Measurements from ENCODE around the gene B3GALT5. TPM values are rescaled to one million over a fixed set of nuclear protein-coding genes. Genes with fewer than 3 reads are reported as not detected.

The B3GALT5 gene
- total RNA-seq, 4 donors from 2014 or later, result under 0.01 to 1.2 (median 0.74) TPM

GRCh38 chr21:39616211-39616772 is 3.6 kb downstream of the B3GALT5 start:
- Histone ChIP-seq H3K4me1 (peaks cover 0 to 25% (median 15%) of the 10 kb centered on the region in 4 donors), H3K27ac (replicated peaks in 1 of 4) (no peak overlapping the region), H3K4me3 (no peak overlapping the region), H3K36me3 (no peaks in the 10 kb centered on the region), H3K9me3 (no peaks in the 10 kb centered on the region), H3K27me3 (peaks cover 0 to 39% (median 4%) of the 10 kb centered on the region in 4 donors)
- intact Hi-C loops (cut with DNase I), result no loop called here
- 56% methylated on average over 5 of the region's 5 CpGs for WGBS
- DNase-seq (ENCODE audit: extremely low spot score), result no peak
- no peak for TF ChIP-seq EP300 (IDR thresholded peaks at IDR 0.05)

GRCh38 chr21:39620856-39621255 is 8.1 kb downstream of the B3GALT5 start:
- Histone ChIP-seq H3K27me3 (no peaks in the 10 kb centered on the region), H3K4me1 (no peaks in the 10 kb centered on the region), H3K36me3 (no peaks in the 10 kb centered on the region), H3K27ac (replicated peaks in 1 of 4) (no peak overlapping the region), H3K4me3 (no peak overlapping the region), H3K9me3 (peaks cover 0 to 8% (median 3%) of the 10 kb centered on the region in 4 donors)
- DNase-seq (ENCODE audit: extremely low spot score), result no peak
- TF ChIP-seq POLR2AphosphoS5 (IDR thresholded peaks at IDR 0.05), result no peak
- no peak for TF ChIP-seq CTCF (IDR thresholded peaks at IDR 0.05)
- no peak for TF ChIP-seq EP300 (IDR thresholded peaks at IDR 0.05)
- TF ChIP-seq POLR2A (IDR thresholded peaks at IDR 0.05; ENCODE audit: low read depth), result no peak
- intact Hi-C loops (cut with DNase I), result no loop called here

DNA sequence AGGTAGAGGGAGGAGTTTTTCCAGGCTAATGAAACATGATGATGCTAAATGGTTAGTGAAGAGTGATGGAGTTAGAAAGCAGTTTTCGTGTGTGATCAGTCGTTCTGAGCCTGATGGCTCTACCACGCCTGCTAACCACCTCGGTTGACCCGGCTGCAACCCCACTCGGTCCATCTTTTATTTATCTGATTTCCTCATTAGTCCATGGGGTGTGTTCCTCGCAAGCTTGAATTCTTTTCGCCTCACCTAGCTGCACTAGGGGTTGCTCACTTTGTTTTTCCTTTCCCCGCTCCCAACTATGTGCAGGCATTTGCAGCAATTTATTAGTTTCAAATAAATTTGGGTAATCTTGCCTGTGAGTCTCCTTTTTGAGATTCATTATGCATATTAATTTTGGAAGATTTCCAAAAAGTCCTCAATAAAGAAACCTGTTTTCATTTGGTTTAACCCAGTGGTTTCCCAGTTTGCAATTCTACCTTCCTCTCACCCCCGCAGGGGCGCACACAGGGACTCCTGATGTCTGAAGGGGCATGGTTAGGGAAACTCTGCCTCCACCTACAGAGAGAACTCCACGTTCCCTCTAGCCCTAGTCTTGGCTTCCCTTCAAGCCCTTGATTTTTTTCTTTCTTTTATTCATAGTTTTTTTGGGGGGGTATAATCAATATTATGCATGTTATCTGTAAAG is 12.6 kb downstream of the B3GALT5 start:
- WGBS, result 82% methylated on average over 12 of the region's 12 CpGs

DNA sequence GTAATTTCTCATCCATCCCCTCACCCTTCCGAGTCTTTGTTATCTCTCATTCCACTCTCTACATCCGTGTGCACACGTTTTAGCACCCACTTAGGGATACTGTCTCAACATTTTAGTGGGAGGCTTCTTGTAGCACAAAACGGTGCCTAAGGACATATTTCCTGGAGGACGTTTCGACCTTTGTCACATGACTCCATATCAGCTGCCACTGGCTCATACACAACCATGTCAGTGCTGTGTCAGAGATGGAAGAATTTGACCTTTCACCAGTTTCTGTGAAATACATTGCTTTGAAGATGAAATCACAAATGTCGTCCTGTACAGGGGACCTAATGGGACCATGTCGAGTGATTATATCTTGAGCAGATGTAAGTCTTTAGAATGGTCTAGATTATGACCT is 15.6 kb downstream of the B3GALT5 start:
- WGBS, result 82% methylated on average over 8 of the region's 8 CpGs

More for the DNA sequence above, 12.6 kb downstream of the B3GALT5 start:
- no peak overlapping the region for H3K27ac ChIP-seq (replicated peaks in 1 of 4)
- peaks cover 0 to under 1% (median 0%) of the 10 kb centered on the region in 4 donors for H3K4me1 ChIP-seq
- peaks cover 0 to 6% (median 0%) of the 10 kb centered on the region in 4 donors for H3K27me3 ChIP-seq
- H3K36me3 ChIP-seq, result no peaks in the 10 kb centered on the region
- intact Hi-C loops (cut with DNase I), result no loop called here
- no peak overlapping the region for H3K4me3 ChIP-seq
- peaks cover 0 to 8% (median 3%) of the 10 kb centered on the region in 4 donors for H3K9me3 ChIP-seq
- peak; percentile 68 for DNase-seq (ENCODE audit: extremely low spot score)
- TF ChIP-seq POLR2A (IDR thresholded peaks at IDR 0.05; ENCODE audit: low read depth) (no peak), EP300 (IDR thresholded peaks at IDR 0.05) (no peak), POLR2AphosphoS5 (IDR thresholded peaks at IDR 0.05) (no peak), CTCF (IDR thresholded peaks at IDR 0.05) (no peak)

More for the DNA sequence above, 15.6 kb downstream of the B3GALT5 start:
- Histone ChIP-seq H3K27me3 (peaks cover 0 to 6% (median 0%) of the 10 kb centered on the region in 4 donors), H3K27ac (replicated peaks in 1 of 4) (no peak overlapping the region), H3K36me3 (no peaks in the 10 kb centered on the region), H3K4me1 (peaks cover 0 to 11% (median 4%) of the 10 kb centered on the region in 4 donors), H3K4me3 (no peak overlapping the region), H3K9me3 (peaks cover 0 to 7% (median 3%) of the 10 kb centered on the region in 4 donors)
- TF ChIP-seq POLR2A (IDR thresholded peaks at IDR 0.05; ENCODE audit: low read depth), result no peak
- TF ChIP-seq CTCF (IDR thresholded peaks at IDR 0.05), result no peak
- peak; percentile 60 for DNase-seq (ENCODE audit: extremely low spot score)
- intact Hi-C loops (cut with DNase I), result no loop called here

All from esophagus muscularis mucosa (tissue), 4 donors.